Trophoblast cell (in vitro differentiated cells and primary cell): Measurements from ENCODE around the gene OR51A4.

Experiments
- DNase-seq, 2 donors: peaks; one replicate each; pipeline ENCODE4 v3.0.0-alpha.2; 2016
- H2AFZ ChIP-seq: 2 replicates; pipeline ENCODE4 v1.6.1; 2013; ENCODE audit warnings: low read length, moderate library complexity, mild to moderate bottlenecking; ENCODE audit not compliant: insufficient read depth, poor library complexity
- H2AK5ac ChIP-seq: 2 replicates; pipeline ENCODE4 v1.6.1; 2013; ENCODE audit warnings: mild to moderate bottlenecking, low read length
- H2BK120ac ChIP-seq: 2 replicates; pipeline ENCODE4 v1.6.1; 2013; ENCODE audit warnings: low read length, mild to moderate bottlenecking, moderate library complexity; ENCODE audit not compliant: insufficient read depth, poor library complexity
- H2BK12ac ChIP-seq: 2 replicates; pipeline ENCODE4 v1.6.1; 2013; ENCODE audit warnings: mild to moderate bottlenecking, low read length, moderate library complexity
- H2BK5ac ChIP-seq: 2 replicates; pipeline ENCODE4 v1.6.1; 2013; ENCODE audit warnings: low read length, low read depth, moderate library complexity, mild to moderate bottlenecking; ENCODE audit not compliant: poor library complexity
- H3K14ac ChIP-seq: 2 replicates; pipeline ENCODE4 v1.6.1; 2013; ENCODE audit warnings: mild to moderate bottlenecking, low read length
- H3K18ac ChIP-seq: 2 replicates; pipeline ENCODE4 v1.6.1; 2013; ENCODE audit warnings: mild to moderate bottlenecking, low read length
- H3K23ac ChIP-seq: 2 replicates; pipeline ENCODE4 v1.6.1; 2013; ENCODE audit warnings: low read length
- H3K27ac ChIP-seq: 2 replicates; pipeline ENCODE4 v1.5.1; 2013; ENCODE audit warnings: low read depth, mild to moderate bottlenecking, inconsistent platforms, low read length, moderate library complexity
- H3K27me3 ChIP-seq: 2 replicates; pipeline ENCODE4 v1.6.1; 2013; ENCODE audit warnings: inconsistent platforms, mild to moderate bottlenecking, low read length, moderate library complexity; ENCODE audit not compliant: insufficient read depth
- H3K36me3 ChIP-seq, 2 experiments: 1 replicate in 1 of 2; 2 replicates in 1 of 2; pipeline ENCODE4 v1.6.1; 2013; ENCODE audit warnings: low read length in 2 of 2, mild to moderate bottlenecking in 2 of 2, moderate library complexity in 1 of 2; ENCODE audit not compliant: insufficient read depth in 2 of 2, control insufficient read depth in 1 of 2
- H3K4ac ChIP-seq: 2 replicates; pipeline ENCODE4 v1.6.1; 2013; ENCODE audit warnings: low read depth, mild to moderate bottlenecking, low read length, moderate library complexity
- H3K4me1 ChIP-seq, 2 experiments: 1 replicate in 1 of 2; 2 replicates in 1 of 2; pipeline ENCODE4 v1.6.1; 2013; ENCODE audit warnings: low read length in 2 of 2, mild to moderate bottlenecking in 2 of 2, moderate library complexity in 1 of 2; ENCODE audit not compliant: insufficient read depth in 2 of 2, control insufficient read depth in 1 of 2
- H3K4me2 ChIP-seq: 2 replicates; pipeline ENCODE4 v1.6.1; 2013; ENCODE audit warnings: inconsistent platforms, mild to moderate bottlenecking, low read length, moderate library complexity
- H3K4me3 ChIP-seq: 2 replicates; pipeline ENCODE4 v1.5.1; 2013; ENCODE audit warnings: mild to moderate bottlenecking, low read depth, low read length, inconsistent platforms
- H3K79me1 ChIP-seq: one replicate; pipeline ENCODE4 v1.6.1; 2013; ENCODE audit warnings: low read length
- H3K79me2 ChIP-seq: 2 replicates; pipeline ENCODE4 v1.6.1; 2013; ENCODE audit warnings: low read length, mild to moderate bottlenecking; ENCODE audit not compliant: control insufficient read depth, insufficient read depth, poor library complexity
- H3K9ac ChIP-seq: 2 replicates; pipeline ENCODE4 v1.6.1; 2013; ENCODE audit warnings: mild to moderate bottlenecking, low read length
- H3K9me3 ChIP-seq: 2 replicates; pipeline ENCODE4 v1.6.1; 2013; ENCODE audit warnings: low read depth, mild to moderate bottlenecking, control low read depth, inconsistent platforms, low read length; ENCODE audit not compliant: insufficient read depth
- H4K12ac ChIP-seq: 2 replicates; pipeline ENCODE4 v1.6.1; 2013; ENCODE audit warnings: low read depth, mild to moderate bottlenecking, low read length, moderate library complexity
- H4K8ac ChIP-seq: 2 replicates; pipeline ENCODE4 v1.6.1; 2013; ENCODE audit warnings: low read depth, mild to moderate bottlenecking, low read length, moderate library complexity
- H4K91ac ChIP-seq: one replicate; pipeline ENCODE4 v1.6.1; 2013; ENCODE audit warnings: low read depth, mild to moderate bottlenecking, low read length, moderate library complexity
- WGBS: extraction: QIAGEN DNeasy Blood & Tissue Kit; methylation state at CpG from one replicate; pipeline ENCODE4 v1.1.7; 2013; ENCODE audit warnings: missing lambda C conversion rate; ENCODE audit not compliant: insufficient read length, insufficient coverage; ENCODE audit errors: extremely low coverage; 5-methylcytosine and 5-hydroxymethylcytosine counted together

Gene OR51A4

GRCh38 chr11:4982678-4983077 lies 35.3 kb upstream of the OR51A4 start:
- Histone ChIP-seq H2BK5ac (no peak overlapping the region), H3K23ac (no peak overlapping the region), H3K27me3 (no peaks in the 10 kb centered on the region), H3K18ac (no peak overlapping the region), H3K79me2 (no peaks in the 10 kb centered on the region), H3K14ac (no peak overlapping the region), H3K79me1 (no peaks in the 10 kb centered on the region), H3K36me3 (no peaks in the 10 kb centered on the region), H3K4me1 (no peaks in the 10 kb centered on the region), H2AFZ (no peak overlapping the region), H3K4ac (no peak overlapping the region), H3K4me3 (no peak overlapping the region), H3K9me3 (no peaks in the 10 kb centered on the region), H2AK5ac (no peak overlapping the region), H4K91ac (no peak overlapping the region), H2BK120ac (no peak overlapping the region), H3K27ac (no peak overlapping the region), H2BK12ac (no peak overlapping the region), H3K4me2 (no peak overlapping the region), H4K8ac (no peak overlapping the region), H4K12ac (no peak overlapping the region), H3K9ac (no peak overlapping the region)
- peak in 1 of 2 donors; percentile 3 for DNase-seq
- no CpG with 5 or more reads among the region's 3 CpGs for WGBS

- H4K12ac ChIP-seq, result no peak overlapping the region
- H3K23ac ChIP-seq, result no peak overlapping the region
- H3K4me2 ChIP-seq, result no peak overlapping the region
- H2AK5ac ChIP-seq, result no peak overlapping the region
- H3K27ac ChIP-seq, result no peak overlapping the region
- no peak overlapping the region for H2BK5ac ChIP-seq
- H2AFZ ChIP-seq, result no peak overlapping the region
- H2BK12ac ChIP-seq, result no peak overlapping the region
- no peak for DNase-seq
- no peaks in the 10 kb centered on the region for H3K9me3 ChIP-seq
- H3K36me3 ChIP-seq, result no peaks in the 10 kb centered on the region
- H3K4ac ChIP-seq, result no peak overlapping the region
- H3K14ac ChIP-seq, result no peak overlapping the region
- H3K9ac ChIP-seq, result no peak overlapping the region
- no peak overlapping the region for H3K4me3 ChIP-seq
- no peak overlapping the region for H4K8ac ChIP-seq
- WGBS, result no CpG with 5 or more reads among the region's 3 CpGs
- no peaks in the 10 kb centered on the region for H3K4me1 ChIP-seq
- no peaks in the 10 kb centered on the region for H3K79me1 ChIP-seq
- H2BK120ac ChIP-seq, result no peak overlapping the region
- no peak overlapping the region for H3K18ac ChIP-seq
- H3K79me2 ChIP-seq, result no peaks in the 10 kb centered on the region
- no peaks in the 10 kb centered on the region for H3K27me3 ChIP-seq
- no peak overlapping the region for H4K91ac ChIP-seq
Observed at GRCh38 chr11:4979036-4979435, 31.6 kb upstream of the OR51A4 start.

- no peak overlapping the region for H3K18ac ChIP-seq
- no peaks in the 10 kb centered on the region for H3K36me3 ChIP-seq
- H3K4me2 ChIP-seq, result no peak overlapping the region
- H2AFZ ChIP-seq, result no peak overlapping the region
- no peak overlapping the region for H2BK5ac ChIP-seq
- no peak overlapping the region for H4K91ac ChIP-seq
- no peak overlapping the region for H3K14ac ChIP-seq
- no peaks in the 10 kb centered on the region for H3K79me2 ChIP-seq
- H3K23ac ChIP-seq, result no peak overlapping the region
- no peaks in the 10 kb centered on the region for H3K79me1 ChIP-seq
- H2BK120ac ChIP-seq, result no peak overlapping the region
- no peak overlapping the region for H3K27ac ChIP-seq
- no peaks in the 10 kb centered on the region for H3K27me3 ChIP-seq
- H3K9ac ChIP-seq, result no peak overlapping the region
- no peaks in the 10 kb centered on the region for H3K4me1 ChIP-seq
- no peak overlapping the region for H2BK12ac ChIP-seq
- no peak for DNase-seq
- H3K4ac ChIP-seq, result no peak overlapping the region
- no peak overlapping the region for H3K4me3 ChIP-seq
- no peak overlapping the region for H4K8ac ChIP-seq
- H3K9me3 ChIP-seq, result no peaks in the 10 kb centered on the region
- H2AK5ac ChIP-seq, result no peak overlapping the region
- no peak overlapping the region for H4K12ac ChIP-seq
- WGBS, result no CpG with 5 or more reads among the region's 5 CpGs
Observed at GRCh38 chr11:4975436-4975835, 28.0 kb upstream of the OR51A4 start.

- Histone ChIP-seq H3K4me2 (no peak overlapping the region), H3K79me1 (no peaks in the 10 kb centered on the region), H3K79me2 (no peaks in the 10 kb centered on the region), H3K27me3 (no peaks in the 10 kb centered on the region), H3K4me1 (no peaks in the 10 kb centered on the region), H3K23ac (no peak overlapping the region), H4K91ac (no peak overlapping the region), H4K8ac (no peak overlapping the region), H2BK5ac (no peak overlapping the region), H3K4ac (no peak overlapping the region), H3K14ac (no peak overlapping the region), H2BK120ac (no peak overlapping the region), H3K9me3 (no peaks in the 10 kb centered on the region), H2BK12ac (no peak overlapping the region), H2AFZ (no peak overlapping the region), H3K27ac (no peak overlapping the region), H3K18ac (no peak overlapping the region), H3K4me3 (no peak overlapping the region), H4K12ac (no peak overlapping the region), H3K36me3 (no peaks in the 10 kb centered on the region), H2AK5ac (no peak overlapping the region), H3K9ac (no peak overlapping the region)
- WGBS, result no CpG with 5 or more reads among the region's 1 CpG
- no peak for DNase-seq
Observed at GRCh38 chr11:4962816-4963215, 15.4 kb upstream of the OR51A4 start.
